SK-N-SH treated with all-trans-retinoic acid at 6 μM for 48 hours (cell line): ENCODE data around the gene FOXK1.

Experiments used
- ATAC-seq: fragments of 200-7000 bp; cut with Tn5 transposase; 3 replicates; pipeline ENCODE4 v1.9.1; 2020; ENCODE audit warnings: mild to moderate bottlenecking, moderate library complexity
- ARNTL ChIP-seq: fragments of 450-650 bp; formaldehyde crosslinking; IDR thresholded peaks from 2 replicates; pipeline ENCODE4 v1.5.0; 2020; ENCODE audit warnings: low read depth, mild to moderate bottlenecking, moderate library complexity, borderline replicate concordance
- BACH2 ChIP-seq: fragments of 250-450 bp; sonication (Bioruptor Pico); IDR thresholded peaks from 2 replicates; pipeline ENCODE4 v1.9.0; 2021; ENCODE audit warnings: mild to moderate bottlenecking, borderline replicate concordance
- CREB5 ChIP-seq: fragments of 250-450 bp; sonication (Bioruptor Pico); IDR thresholded peaks from 2 replicates; pipeline ENCODE4 v1.5.1; 2020; ENCODE audit warnings: low read depth, mild to moderate bottlenecking, moderate library complexity
- CSDC2 ChIP-seq: fragments of 250-450 bp; sonication (Bioruptor Pico); IDR thresholded peaks from 2 replicates; pipeline ENCODE4 v1.5.0; 2020; ENCODE audit warnings: mild to moderate bottlenecking, moderate library complexity
- CSRNP3 ChIP-seq: fragments of 250-450 bp; sonication (Bioruptor Pico); IDR thresholded peaks from 2 replicates; pipeline ENCODE4 v1.5.1; 2021; ENCODE audit warnings: mild to moderate bottlenecking, moderate library complexity
- ESRRG ChIP-seq: fragments of 250-450 bp; sonication (Bioruptor Pico); IDR thresholded peaks from 2 replicates; pipeline ENCODE4 v1.6.1; 2021; ENCODE audit warnings: mild to moderate bottlenecking
- GLIS3 ChIP-seq: fragments of 250-450 bp; sonication (Bioruptor Pico); IDR thresholded peaks from 2 replicates; pipeline ENCODE4 v1.5.0; 2020; ENCODE audit warnings: mild to moderate bottlenecking, moderate library complexity
- ISL1 ChIP-seq: fragments of 250-450 bp; sonication (Bioruptor Pico); IDR thresholded peaks from 2 replicates; pipeline ENCODE4 v2.1.2; 2022; ENCODE audit warnings: mild to moderate bottlenecking, moderate library complexity
- OSR1 ChIP-seq: fragments of 250-450 bp; sonication (Bioruptor Pico); IDR thresholded peaks from 2 replicates; pipeline ENCODE4 v1.8.0; 2022; ENCODE audit warnings: moderate library complexity, mild to moderate bottlenecking, inconsistent platforms
- PATZ1 ChIP-seq: fragments of 250-450 bp; sonication (Bioruptor Pico); IDR thresholded peaks from 2 replicates; pipeline ENCODE4 v1.8.0; 2020; ENCODE audit warnings: mild to moderate bottlenecking, moderate library complexity, borderline replicate concordance
- POU6F1 ChIP-seq: fragments of 250-450 bp; sonication (Bioruptor Pico); IDR thresholded peaks from 2 replicates; pipeline ENCODE4 v1.8.0; 2021; ENCODE audit warnings: low read depth, mild to moderate bottlenecking, moderate library complexity, borderline replicate concordance
- PPARA ChIP-seq: fragments of 250-450 bp; sonication (Bioruptor Pico); IDR thresholded peaks from 2 replicates; pipeline ENCODE4 v1.5.0; 2020; ENCODE audit warnings: mild to moderate bottlenecking, borderline replicate concordance
- RARB ChIP-seq: fragments of 250-450 bp; sonication (Bioruptor Pico); IDR thresholded peaks from 2 replicates; pipeline ENCODE4 v1.8.0; 2021; ENCODE audit warnings: mild to moderate bottlenecking, moderate library complexity
- SNAI2 ChIP-seq: fragments of 250-450 bp; sonication (Bioruptor Pico); IDR thresholded peaks from 2 replicates; pipeline ENCODE4 v1.5.0; 2020; ENCODE audit warnings: mild to moderate bottlenecking, moderate library complexity
- TCF4 ChIP-seq: fragments of 250-450 bp; sonication (Bioruptor Pico); IDR thresholded peaks from 2 replicates; pipeline ENCODE4 v1.8.0; 2021; ENCODE audit warnings: mild to moderate bottlenecking, moderate library complexity, borderline replicate concordance
- TOX ChIP-seq: fragments of 250-450 bp; sonication (Bioruptor Pico); IDR thresholded peaks from 2 replicates; pipeline ENCODE4 v1.8.0; 2021; ENCODE audit warnings: mild to moderate bottlenecking, moderate library complexity, borderline replicate concordance
- ZC3H10 ChIP-seq: fragments of 250-450 bp; sonication (Bioruptor Pico); IDR thresholded peaks from 2 replicates; pipeline ENCODE4 v1.5.1; 2021; ENCODE audit warnings: mild to moderate bottlenecking, moderate library complexity
- ZFP3 ChIP-seq: fragments of 250-450 bp; sonication (Bioruptor Pico); IDR thresholded peaks from 2 replicates; pipeline ENCODE4 v1.5.0; 2020; ENCODE audit warnings: mild to moderate bottlenecking, moderate library complexity
- ZNF565 ChIP-seq: fragments of 450-650 bp; formaldehyde crosslinking; conservative IDR thresholded peaks from 2 replicates; pipeline ENCODE4 v1.5.0; 2020; ENCODE audit warnings: low read depth, mild to moderate bottlenecking, moderate library complexity
- ZNF8 ChIP-seq: fragments of 450-650 bp; formaldehyde crosslinking; IDR thresholded peaks from 2 replicates; pipeline ENCODE4 v1.5.0; 2020; ENCODE audit warnings: mild to moderate bottlenecking, moderate library complexity

The FOXK1 gene

GRCh38 chr7:4751398-4751947 is 69.4 kb downstream of the FOXK1 start:
- no peak for ATAC-seq
- TF ChIP-seq ZNF565 (CRISPR knock-in tag): no peak
- TF ChIP-seq GLIS3: no peak
- TF ChIP-seq BACH2 (CRISPR knock-in tag): no peak
- no peak for TF ChIP-seq CSRNP3 (CRISPR knock-in tag)
- TF ChIP-seq TCF4 (CRISPR knock-in tag): no peak

GRCh38 chr7:4753598-4754432 is 71.7 kb downstream of the FOXK1 start:
- TF ChIP-seq ZC3H10 (no peak), ZNF565 (CRISPR knock-in tag) (no peak), ARNTL (no peak), BACH2 (CRISPR knock-in tag) (no peak), PPARA (no peak), CREB5 (CRISPR knock-in tag) (no peak), ISL1 (CRISPR knock-in tag) (no peak)
- ATAC-seq: peak; percentile 96

- no peak for ATAC-seq
- no peak for TF ChIP-seq CSRNP3 (CRISPR knock-in tag)
- no peak for TF ChIP-seq BACH2 (CRISPR knock-in tag)
- no peak for TF ChIP-seq PATZ1 (CRISPR knock-in tag)
- no peak for TF ChIP-seq PPARA
- no peak for TF ChIP-seq TCF4 (CRISPR knock-in tag)
- TF ChIP-seq ZFP3 (CRISPR knock-in tag): no peak
- TF ChIP-seq OSR1 (CRISPR knock-in tag): no peak
- no peak for TF ChIP-seq ZNF8 (CRISPR knock-in tag)
- TF ChIP-seq GLIS3: no peak
- TF ChIP-seq ESRRG (CRISPR knock-in tag): no peak
- no peak for TF ChIP-seq CREB5 (CRISPR knock-in tag)
- TF ChIP-seq RARB (CRISPR knock-in tag): no peak
- no peak for TF ChIP-seq POU6F1 (CRISPR knock-in tag)
- no peak for TF ChIP-seq TOX (CRISPR knock-in tag)
- no peak for TF ChIP-seq ARNTL
- TF ChIP-seq SNAI2 (CRISPR knock-in tag): no peak
- TF ChIP-seq CSDC2 (CRISPR knock-in tag): no peak
- no peak for TF ChIP-seq ZNF565 (CRISPR knock-in tag)
- TF ChIP-seq ZC3H10: no peak
Measured at GRCh38 chr7:4754433-4755010, 72.4 kb downstream of the FOXK1 start.
